ENCODE measurements around the gene UQCR10. TPM values are rescaled to one million over a fixed set of nuclear protein-coding genes. Genes with fewer than 3 reads are reported as not detected.

The UQCR10 gene
- total and polyA plus RNA-seq, 2 of the 4 experiments (the other 2 are of a cell fraction): 103 to 260 TPM

GRCh38 chr22:29758068-29758622 is 9.0 kb upstream of the UQCR10 start:
- intact Hi-C loops (cut with micrococcal nuclease): no loop called here
- Histone ChIP-seq H3K14ac (replicated peaks; ENCODE audit: low read depth, low read length) (no peak overlapping the region), H2BK120ac (ENCODE audit: low read depth, low read length) (no peak overlapping the region), H4K8ac (ENCODE audit: low read depth in 2 of 2, low read length in 2 of 2) (no peak overlapping the region), H3K9me1 (ENCODE audit: insufficient read depth, low read length) (no peaks in the 10 kb centered on the region), H3K4ac (ENCODE audit: low read depth, low read length) (no peak overlapping the region), H2AK5ac (ENCODE audit: low read depth, low read length) (no peak overlapping the region), H3K36me3 (ENCODE audit: control insufficient read depth, insufficient read depth, low read length) (0 out of 2 replicates have a peak, but pooled peaks cover 2% of the 10 kb centered on the region), H3K4me2 (ENCODE audit: low read depth, low read length) (no peak overlapping the region), H3K79me1 (ENCODE audit: low read depth in 1 of 2, low read length in 2 of 2) (peaks cover 3 to 10% of the 10 kb centered on the region in 2 experiments; a peak in 3 of 4 replicates), H4K5ac (ENCODE audit: low read depth, low read length) (no peak overlapping the region), H4K20me1 (ENCODE audit: insufficient read depth, low read length) (no peaks in the 10 kb centered on the region; the same call in 1 of the 2 replicates), H2AK9ac (replicated peaks; ENCODE audit: low read depth, low read length, poor library complexity) (no peak overlapping the region), H3K27me3 (ENCODE audit: control insufficient read depth, insufficient read depth, low read length) (no peaks in the 10 kb centered on the region), H3K4me1 (ENCODE audit: control insufficient read depth, insufficient read depth, low read length) (no peaks in the 10 kb centered on the region), H2BK15ac (ENCODE audit: low read depth, low read length) (no peak overlapping the region), H3K4me3 (ENCODE audit: insufficient read depth, low read depth, low read length) (no peak overlapping the region), H2BK5ac (ENCODE audit: low read depth, low read length, poor library complexity, severe bottlenecking) (no peak overlapping the region), H4K91ac (ENCODE audit: insufficient read depth, low read depth, low read length) (no peak overlapping the region), H3K27ac (ENCODE audit: insufficient read depth, low read length) (no peak overlapping the region), H2BK20ac (ENCODE audit: low read depth, low read length) (no peak overlapping the region), H3K9me3 (ENCODE audit: control insufficient read depth, insufficient read depth, low read length) (no peaks in the 10 kb centered on the region), H3K23ac (ENCODE audit: low read depth, low read length) (no peak overlapping the region), H2AFZ (replicated peaks; ENCODE audit: low read length, poor library complexity) (no peak overlapping the region), H3K56ac (ENCODE audit: extremely low read depth, insufficient read depth, low read length) (no peak overlapping the region), H3K9ac (ENCODE audit: low read depth, low read length) (no peak overlapping the region), H3K18ac (ENCODE audit: low read depth, low read length) (no peak overlapping the region)
- ATAC-seq (ENCODE audit: low read depth): no peak
- dilution Hi-C loops (cut with HindIII; ENCODE audit: low sequenced_read_pairs, unreplicated experiment): no loop called here
- no CpG with 5 or more reads among the region's 7 CpGs for WGBS, 2 experiments (ENCODE audit: extremely low coverage in 2 of 2, insufficient read length in 1 of 2)
- ChIA-PET POLR2A (ENCODE audit: unreplicated experiment) (no interaction called here), CTCF (interaction anchor here (0.6 kb wide), 2 partner anchors 14 to 22 kb away, joined by 4 read pairs; no protein-coding TSS in a partner anchor)
- no peak for DNase-seq
- no peak for TF ChIP-seq RFX5 (IDR thresholded peaks at IDR 0.05; ENCODE audit: low read depth, low read length)
- TF ChIP-seq NFE2L2 (IDR thresholded peaks at IDR 0.05; ENCODE audit: low read depth, low read length): no peak
- TF ChIP-seq BHLHE40 (IDR thresholded peaks at IDR 0.05; ENCODE audit: low read depth, low read length): no peak
- no peak for TF ChIP-seq SMC3 (IDR thresholded peaks at IDR 0.05; ENCODE audit: low read depth, low read length)
- TF ChIP-seq MXI1 (IDR thresholded peaks at IDR 0.05; ENCODE audit: borderline replicate concordance, low read depth, low read length): no peak
- no peak for TF ChIP-seq CEBPB (IDR thresholded peaks at IDR 0.05; ENCODE audit: low read depth, low read length)
- no peak for TF ChIP-seq CHD1 (IDR thresholded peaks at IDR 0.05; ENCODE audit: low read depth, low read length)
- no peak for TF ChIP-seq MAZ (IDR thresholded peaks at IDR 0.05; ENCODE audit: borderline replicate concordance, low read depth, low read length)
- TF ChIP-seq RAD21 (IDR thresholded peaks at IDR 0.05; ENCODE audit: low read length): no peak
- no peak for TF ChIP-seq FOS (IDR thresholded peaks at IDR 0.05; ENCODE audit: low read depth, low read length)
- TF ChIP-seq, protein P1, sequence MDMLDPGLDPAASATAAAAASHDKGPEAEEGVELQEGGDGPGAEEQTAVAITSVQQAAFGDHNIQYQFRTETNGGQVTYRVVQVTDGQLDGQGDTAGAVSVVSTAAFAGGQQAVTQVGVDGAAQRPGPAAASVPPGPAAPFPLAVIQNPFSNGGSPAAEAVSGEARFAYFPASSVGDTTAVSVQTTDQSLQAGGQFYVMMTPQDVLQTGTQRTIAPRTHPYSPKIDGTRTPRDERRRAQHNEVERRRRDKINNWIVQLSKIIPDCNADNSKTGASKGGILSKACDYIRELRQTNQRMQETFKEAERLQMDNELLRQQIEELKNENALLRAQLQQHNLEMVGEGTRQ (IDR thresholded peaks at IDR 0.05; ENCODE audit: low read depth, low read length): no peak
- no peak for TF ChIP-seq POLR2A (IDR thresholded peaks at IDR 0.05; ENCODE audit: low read depth, low read length)
- no peak for TF ChIP-seq MAFK (IDR thresholded peaks at IDR 0.05; ENCODE audit: low read depth, low read length)
- TF ChIP-seq, protein P2, sequence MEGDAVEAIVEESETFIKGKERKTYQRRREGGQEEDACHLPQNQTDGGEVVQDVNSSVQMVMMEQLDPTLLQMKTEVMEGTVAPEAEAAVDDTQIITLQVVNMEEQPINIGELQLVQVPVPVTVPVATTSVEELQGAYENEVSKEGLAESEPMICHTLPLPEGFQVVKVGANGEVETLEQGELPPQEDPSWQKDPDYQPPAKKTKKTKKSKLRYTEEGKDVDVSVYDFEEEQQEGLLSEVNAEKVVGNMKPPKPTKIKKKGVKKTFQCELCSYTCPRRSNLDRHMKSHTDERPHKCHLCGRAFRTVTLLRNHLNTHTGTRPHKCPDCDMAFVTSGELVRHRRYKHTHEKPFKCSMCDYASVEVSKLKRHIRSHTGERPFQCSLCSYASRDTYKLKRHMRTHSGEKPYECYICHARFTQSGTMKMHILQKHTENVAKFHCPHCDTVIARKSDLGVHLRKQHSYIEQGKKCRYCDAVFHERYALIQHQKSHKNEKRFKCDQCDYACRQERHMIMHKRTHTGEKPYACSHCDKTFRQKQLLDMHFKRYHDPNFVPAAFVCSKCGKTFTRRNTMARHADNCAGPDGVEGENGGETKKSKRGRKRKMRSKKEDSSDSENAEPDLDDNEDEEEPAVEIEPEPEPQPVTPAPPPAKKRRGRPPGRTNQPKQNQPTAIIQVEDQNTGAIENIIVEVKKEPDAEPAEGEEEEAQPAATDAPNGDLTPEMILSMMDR (conservative IDR thresholded peaks at IDR 0.05; ENCODE audit: low read depth, low read length): no peak
- TF ChIP-seq, protein P3, sequence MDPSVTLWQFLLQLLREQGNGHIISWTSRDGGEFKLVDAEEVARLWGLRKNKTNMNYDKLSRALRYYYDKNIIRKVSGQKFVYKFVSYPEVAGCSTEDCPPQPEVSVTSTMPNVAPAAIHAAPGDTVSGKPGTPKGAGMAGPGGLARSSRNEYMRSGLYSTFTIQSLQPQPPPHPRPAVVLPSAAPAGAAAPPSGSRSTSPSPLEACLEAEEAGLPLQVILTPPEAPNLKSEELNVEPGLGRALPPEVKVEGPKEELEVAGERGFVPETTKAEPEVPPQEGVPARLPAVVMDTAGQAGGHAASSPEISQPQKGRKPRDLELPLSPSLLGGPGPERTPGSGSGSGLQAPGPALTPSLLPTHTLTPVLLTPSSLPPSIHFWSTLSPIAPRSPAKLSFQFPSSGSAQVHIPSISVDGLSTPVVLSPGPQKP (IDR thresholded peaks at IDR 0.05; ENCODE audit: borderline replicate concordance, low read depth, low read length): no peak
- no peak for TF ChIP-seq RCOR1 (IDR thresholded peaks at IDR 0.05; ENCODE audit: insufficient replicate concordance, low read length)
- in situ Hi-C loops (cut with MboI; ENCODE audit: low sequenced_read_pairs): no loop called here
- BruUV-seq (replicated peaks): no TSS peak
